ENCODE results near the gene FNDC4. TPM values are rescaled to one million over a fixed set of nuclear protein-coding genes. Genes with fewer than 3 reads are reported as not detected.

Gene FNDC4
- total RNA-seq, 2 donors from 2014 or later, result 11.6 to 14.6 TPM

DNA sequence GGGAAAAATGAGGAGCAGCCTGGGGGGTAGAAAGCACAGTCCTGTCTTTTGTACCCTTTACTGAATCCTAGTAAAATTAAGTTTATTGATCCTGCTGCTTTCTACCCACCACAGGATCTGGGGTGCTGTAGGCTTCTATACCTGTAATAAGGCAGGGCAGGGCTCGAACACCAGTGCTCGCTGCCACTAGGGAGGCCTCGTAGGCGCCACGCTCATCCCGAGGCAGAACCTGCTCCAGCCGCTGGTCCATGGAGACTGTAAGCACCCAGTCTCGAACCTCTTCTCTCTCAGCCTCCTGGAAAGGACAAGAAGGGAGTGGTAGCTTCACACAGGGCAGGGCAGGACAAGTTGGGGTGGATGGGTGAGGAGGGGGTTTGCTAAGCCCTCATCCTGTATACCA lies 49.8 kb downstream of the FNDC4 start:
- Histone ChIP-seq H3K4me1 (ENCODE audit: control insufficient read depth, insufficient read depth, low read length) (peaks cover 3% of the 10 kb centered on the region), H3K27ac (ENCODE audit: low read depth, low read length) (no peak overlapping the region), H3K4me3 (ENCODE audit: low read length) (no peak overlapping the region), H3K36me3 (ENCODE audit: control insufficient read depth, insufficient read depth, low read length) (peaks cover 30% of the 10 kb centered on the region), H3K9ac (ENCODE audit: extremely low read depth, low read length, poor library complexity, severe bottlenecking) (no peak overlapping the region), H3K9me3 (ENCODE audit: control insufficient read depth, low read length) (no peaks in the 10 kb centered on the region), H3K27me3 (ENCODE audit: control insufficient read depth, insufficient read depth, low read length, poor library complexity, severe bottlenecking) (no peaks in the 10 kb centered on the region)
- TF ChIP-seq, protein P1, sequence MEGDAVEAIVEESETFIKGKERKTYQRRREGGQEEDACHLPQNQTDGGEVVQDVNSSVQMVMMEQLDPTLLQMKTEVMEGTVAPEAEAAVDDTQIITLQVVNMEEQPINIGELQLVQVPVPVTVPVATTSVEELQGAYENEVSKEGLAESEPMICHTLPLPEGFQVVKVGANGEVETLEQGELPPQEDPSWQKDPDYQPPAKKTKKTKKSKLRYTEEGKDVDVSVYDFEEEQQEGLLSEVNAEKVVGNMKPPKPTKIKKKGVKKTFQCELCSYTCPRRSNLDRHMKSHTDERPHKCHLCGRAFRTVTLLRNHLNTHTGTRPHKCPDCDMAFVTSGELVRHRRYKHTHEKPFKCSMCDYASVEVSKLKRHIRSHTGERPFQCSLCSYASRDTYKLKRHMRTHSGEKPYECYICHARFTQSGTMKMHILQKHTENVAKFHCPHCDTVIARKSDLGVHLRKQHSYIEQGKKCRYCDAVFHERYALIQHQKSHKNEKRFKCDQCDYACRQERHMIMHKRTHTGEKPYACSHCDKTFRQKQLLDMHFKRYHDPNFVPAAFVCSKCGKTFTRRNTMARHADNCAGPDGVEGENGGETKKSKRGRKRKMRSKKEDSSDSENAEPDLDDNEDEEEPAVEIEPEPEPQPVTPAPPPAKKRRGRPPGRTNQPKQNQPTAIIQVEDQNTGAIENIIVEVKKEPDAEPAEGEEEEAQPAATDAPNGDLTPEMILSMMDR (conservative IDR thresholded peaks at IDR 0.05), result no peak
- 93 to 95% methylated on average over 2 to 8 of the region's 8 CpGs for WGBS, 2 experiments (ENCODE audit: insufficient coverage in 1 of 2, insufficient read length in 1 of 2)
- H3K4me1 Mint-ChIP-seq, result peaks cover 12% of the 10 kb centered on the region
- no peaks in the 10 kb centered on the region for H3K27me3 Mint-ChIP-seq (ENCODE audit: insufficient read depth)
- H3K36me3 Mint-ChIP-seq (ENCODE audit: low read depth), result peaks cover 69% of the 10 kb centered on the region
- no peak for DNase-seq
- no peak overlapping the region for H3K4me3 Mint-ChIP-seq
- no peaks in the 10 kb centered on the region for H3K9me3 Mint-ChIP-seq
- no peak overlapping the region for H3K27ac Mint-ChIP-seq

DNA sequence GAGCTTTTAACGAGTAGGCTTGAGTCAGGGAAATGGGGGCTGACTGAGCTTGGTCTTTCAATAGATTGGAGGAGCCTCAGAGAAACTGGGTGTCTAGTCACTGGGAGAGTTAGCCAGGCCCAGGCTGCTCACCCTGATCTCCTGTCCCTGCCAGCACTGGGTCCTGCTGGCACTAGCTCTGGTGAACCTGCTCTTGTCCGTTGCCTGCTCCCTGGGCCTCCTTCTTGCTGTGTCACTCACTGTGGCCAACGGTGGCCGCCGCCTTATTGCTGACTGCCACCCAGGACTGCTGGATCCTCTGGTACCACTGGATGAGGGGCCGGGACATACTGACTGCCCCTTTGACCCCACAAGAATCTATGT lies 52.1 kb downstream of the FNDC4 start:
- 86 to 88% methylated on average over 6 of the region's 6 CpGs for WGBS, 2 experiments (ENCODE audit: insufficient coverage in 1 of 2, insufficient read length in 1 of 2)

DNA sequence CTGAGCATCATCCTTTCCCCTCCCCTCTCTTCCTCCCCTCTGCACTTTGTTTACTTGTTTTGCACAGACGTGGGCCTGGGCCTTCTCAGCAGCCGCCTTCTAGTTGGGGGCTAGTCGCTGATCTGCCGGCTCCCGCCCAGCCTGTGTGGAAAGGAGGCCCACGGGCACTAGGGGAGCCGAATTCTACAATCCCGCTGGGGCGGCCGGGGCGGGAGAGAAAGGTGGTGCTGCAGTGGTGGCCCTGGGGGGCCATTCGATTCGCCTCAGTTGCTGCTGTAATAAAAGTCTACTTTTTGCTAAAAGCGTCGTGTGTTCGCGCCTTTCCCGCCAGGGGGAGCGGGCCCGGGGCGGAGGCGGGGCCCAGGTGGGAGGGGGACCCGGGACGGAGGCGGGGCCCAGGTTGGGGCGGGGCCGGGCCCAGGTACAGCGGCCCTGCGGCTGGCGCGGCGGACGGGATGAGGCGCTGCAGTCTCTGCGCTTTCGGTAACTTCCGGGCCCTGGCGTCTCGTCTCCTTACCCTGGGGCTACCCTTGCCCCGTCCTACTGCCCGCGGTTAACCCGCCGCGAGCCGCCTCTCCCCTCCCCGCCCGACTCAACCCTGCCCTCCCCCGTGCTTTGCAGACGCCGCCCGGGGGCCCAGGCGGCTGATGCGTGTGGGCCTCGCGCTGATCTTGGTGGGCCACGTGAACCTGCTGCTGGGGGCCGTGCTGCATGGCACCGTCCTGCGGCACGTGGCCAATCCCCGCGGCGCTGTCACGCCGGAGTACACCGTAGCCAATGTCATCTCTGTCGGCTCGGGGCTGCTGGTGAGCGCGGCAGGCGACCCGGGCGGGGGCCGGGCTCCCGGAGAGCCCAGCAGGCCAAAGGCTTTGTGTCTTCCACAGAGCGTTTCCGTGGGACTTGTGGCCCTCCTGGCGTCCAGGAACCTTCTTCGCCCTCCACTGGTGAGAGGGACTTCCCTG lies 52.8 kb downstream of the FNDC4 start, which contains the start of gene KRTCAP3:
Gene KRTCAP3, plus strand, starts transcription at position 424 of the 962 bp plus-strand sequence. Its CDS starts 32 bp downstream, at position 456.
- Histone ChIP-seq H3K27me3 (ENCODE audit: control insufficient read depth, insufficient read depth, low read length, poor library complexity, severe bottlenecking) (no peaks in the 10 kb centered on the region), H3K4me1 (ENCODE audit: control insufficient read depth, insufficient read depth, low read length) (peaks cover 3% of the 10 kb centered on the region), H3K9ac (ENCODE audit: extremely low read depth, low read length, poor library complexity, severe bottlenecking) (peak within 1 kb of the TSS; percentile 34), H3K4me3 (ENCODE audit: low read length) (peak within 1 kb of the TSS; percentile 67), H3K9me3 (ENCODE audit: control insufficient read depth, low read length) (no peaks in the 10 kb centered on the region), H3K36me3 (ENCODE audit: control insufficient read depth, insufficient read depth, low read length) (peaks cover 48% of the 10 kb centered on the region), H3K27ac (ENCODE audit: low read depth, low read length) (peak within 1 kb of the TSS; percentile 22)
- WGBS, 2 experiments (ENCODE audit: insufficient coverage in 1 of 2, insufficient read length in 1 of 2), result 14 to 32% methylated on average over 34 to 80 of the region's 80 CpGs
- peaks cover 12% of the 10 kb centered on the region for H3K4me1 Mint-ChIP-seq
- DNase-seq, result peak; percentile 94
- no peaks in the 10 kb centered on the region for H3K9me3 Mint-ChIP-seq
- H3K4me3 Mint-ChIP-seq, result peak within 1 kb of the TSS; percentile 55
- H3K36me3 Mint-ChIP-seq (ENCODE audit: low read depth), result peaks cover 65% of the 10 kb centered on the region
- TF ChIP-seq, protein P1 (conservative IDR thresholded peaks at IDR 0.05), result peak; percentile 81
- peak within 1 kb of the TSS; percentile 0 for H3K27ac Mint-ChIP-seq
- H3K27me3 Mint-ChIP-seq (ENCODE audit: insufficient read depth), result no peaks in the 10 kb centered on the region

More for the DNA sequence above, 52.1 kb downstream of the FNDC4 start:
- Histone ChIP-seq H3K9ac (ENCODE audit: extremely low read depth, low read length, poor library complexity, severe bottlenecking) (peak overlapping the region; percentile 34), H3K27me3 (ENCODE audit: control insufficient read depth, insufficient read depth, low read length, poor library complexity, severe bottlenecking) (no peaks in the 10 kb centered on the region), H3K9me3 (ENCODE audit: control insufficient read depth, low read length) (no peaks in the 10 kb centered on the region), H3K36me3 (ENCODE audit: control insufficient read depth, insufficient read depth, low read length) (peaks cover 45% of the 10 kb centered on the region), H3K4me3 (ENCODE audit: low read length) (peak overlapping the region; percentile 67), H3K4me1 (ENCODE audit: control insufficient read depth, insufficient read depth, low read length) (peaks cover 3% of the 10 kb centered on the region), H3K27ac (ENCODE audit: low read depth, low read length) (peak overlapping the region; percentile 22)
- Mint-ChIP-seq H3K4me3 (peak overlapping the region; percentile 55), H3K27me3 (ENCODE audit: insufficient read depth) (no peaks in the 10 kb centered on the region), H3K27ac (peak overlapping the region; percentile 0), H3K9me3 (no peaks in the 10 kb centered on the region), H3K36me3 (ENCODE audit: low read depth) (peaks cover 67% of the 10 kb centered on the region), H3K4me1 (peaks cover 12% of the 10 kb centered on the region)
- DNase-seq, result peak; percentile 56
- TF ChIP-seq, protein P1 (conservative IDR thresholded peaks at IDR 0.05), result no peak

Other genes starting within 250 kb of the FNDC4 start
- 1 to 10 TPM; 1.5 to 2.8 TPM for gene SLC30A3, start 232.2 kb downstream of the FNDC4 start, total RNA-seq
- under 1 TPM in 1 of 2 donors, not detected in 1; 0.49 TPM for gene DNAJC5G, start 219.8 kb downstream of the FNDC4 start, total RNA-seq
- 1 to 10 TPM in 1 of 2 donors, under 1 TPM in 1; 0.86 to 2.2 TPM for gene TRIM54, start 212.8 kb downstream of the FNDC4 start, total RNA-seq
- under 1 TPM; 0.59 to 0.75 TPM for gene UCN, start 186.8 kb downstream of the FNDC4 start, total RNA-seq
- gene MPV17, start 172.1 kb downstream of the FNDC4 start, total RNA-seq, result 10 to 100 TPM; 46.6 to 59.6 TPM
- gene GTF3C2, start 138.4 kb downstream of the FNDC4 start, total RNA-seq, result 100 to 1,000 TPM; 105 to 120 TPM
- 10 to 100 TPM; 56.7 to 58.6 TPM for gene EIF2B4, start 124.9 kb downstream of the FNDC4 start, total RNA-seq
- gene SNX17, start 124.6 kb downstream of the FNDC4 start, total RNA-seq, result 10 to 100 TPM; 81.2 to 92.6 TPM
- 10 to 100 TPM; 30.7 to 32.5 TPM for gene ZNF513, start 114.5 kb downstream of the FNDC4 start, total RNA-seq
- 100 to 1,000 TPM; 124 to 125 TPM for gene PPM1G, start 85.6 kb downstream of the FNDC4 start, total RNA-seq
- gene NRBP1, start 66.6 kb downstream of the FNDC4 start, total RNA-seq, result 100 to 1,000 TPM; 141 to 153 TPM
- gene KRTCAP3, start 52.8 kb downstream of the FNDC4 start, total RNA-seq, result 10 to 100 TPM; 27.0 to 29.7 TPM
- 10 to 100 TPM; 30.1 to 31.3 TPM for gene IFT172, start 5.5 kb downstream of the FNDC4 start, total RNA-seq
- 1 to 10 TPM; 1.6 to 1.8 TPM for gene GCKR, start 1.6 kb upstream of the FNDC4 start, total RNA-seq
- gene ZNF512, start 87.8 kb upstream of the FNDC4 start, total RNA-seq, result 10 to 100 TPM; 29.3 to 36.7 TPM
- 1 to 10 TPM; 4.6 to 5.3 TPM for gene CCDC121, start 133.8 kb upstream of the FNDC4 start, total RNA-seq
- 10 to 100 TPM; 49.6 to 51.5 TPM for gene GPN1, start 133.8 kb upstream of the FNDC4 start, total RNA-seq
- gene SUPT7L, start 168.4 kb upstream of the FNDC4 start, total RNA-seq, result 10 to 100 TPM; 43.3 to 43.9 TPM
- 10 to 100 TPM; 24.7 to 24.9 TPM for gene SLC4A1AP, start 168.7 kb upstream of the FNDC4 start, total RNA-seq